NK-92 (cell line): ENCODE data around the gene RECQL5.

Experiments used
- DNase-seq: peaks from one replicate; lab custom pipeline; 2025; ENCODE audit not compliant: unreplicated experiment; lab: John Stamatoyannopoulos, UW

RECQL5 gene

DNA sequence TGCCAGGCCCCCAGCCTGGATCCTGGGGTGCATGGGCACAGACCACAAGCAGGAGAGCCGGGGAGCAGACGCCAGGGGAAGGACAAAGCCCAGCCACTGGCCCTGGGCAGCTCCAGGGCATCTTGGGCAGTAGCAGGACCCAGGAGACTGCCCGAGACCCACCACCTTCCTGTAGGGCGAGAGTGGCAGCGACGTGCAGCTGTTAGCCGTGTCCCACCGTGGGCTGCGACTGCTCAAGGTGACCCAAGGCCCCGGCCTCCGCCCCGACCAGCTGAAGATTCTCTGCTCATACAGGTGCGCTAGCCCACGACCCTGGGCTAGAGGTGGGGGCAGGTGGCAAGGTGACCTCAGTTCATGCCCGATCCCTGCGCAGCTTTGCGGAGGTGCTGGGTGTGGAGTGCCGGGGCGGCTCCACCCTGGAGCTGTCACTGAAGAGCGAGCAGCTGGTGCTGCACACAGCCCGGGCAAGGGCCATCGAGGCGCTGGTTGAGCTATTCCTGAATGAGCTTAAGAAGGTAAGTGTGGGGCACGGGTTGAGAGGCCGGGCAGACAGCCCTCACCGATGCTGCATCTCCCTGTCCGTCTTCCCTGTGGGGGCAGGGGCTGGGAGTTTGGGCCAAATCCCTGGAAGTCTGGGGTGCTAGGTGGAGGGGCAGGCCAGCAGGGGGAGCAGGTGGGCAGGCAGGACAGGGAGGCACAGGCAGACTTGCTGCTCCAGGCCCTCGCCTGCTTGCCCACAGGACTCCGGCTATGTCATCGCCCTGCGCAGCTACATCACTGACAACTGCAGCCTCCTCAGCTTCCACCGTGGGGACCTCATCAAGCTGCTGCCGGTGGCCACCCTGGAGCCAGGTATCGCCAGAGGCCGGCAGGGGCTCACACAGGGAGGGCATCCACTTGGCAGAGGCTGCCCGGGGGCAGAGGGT, 47.2 kb downstream of the RECQL5 start:
- DNase-seq = no peak

GRCh38 chr17:75617675-75618074, 49.3 kb downstream of the RECQL5 start:
- DNase-seq = no peak

- no peak for DNase-seq
Measured at GRCh38 chr17:75617218-75617617, 49.7 kb downstream of the RECQL5 start.

DNA sequence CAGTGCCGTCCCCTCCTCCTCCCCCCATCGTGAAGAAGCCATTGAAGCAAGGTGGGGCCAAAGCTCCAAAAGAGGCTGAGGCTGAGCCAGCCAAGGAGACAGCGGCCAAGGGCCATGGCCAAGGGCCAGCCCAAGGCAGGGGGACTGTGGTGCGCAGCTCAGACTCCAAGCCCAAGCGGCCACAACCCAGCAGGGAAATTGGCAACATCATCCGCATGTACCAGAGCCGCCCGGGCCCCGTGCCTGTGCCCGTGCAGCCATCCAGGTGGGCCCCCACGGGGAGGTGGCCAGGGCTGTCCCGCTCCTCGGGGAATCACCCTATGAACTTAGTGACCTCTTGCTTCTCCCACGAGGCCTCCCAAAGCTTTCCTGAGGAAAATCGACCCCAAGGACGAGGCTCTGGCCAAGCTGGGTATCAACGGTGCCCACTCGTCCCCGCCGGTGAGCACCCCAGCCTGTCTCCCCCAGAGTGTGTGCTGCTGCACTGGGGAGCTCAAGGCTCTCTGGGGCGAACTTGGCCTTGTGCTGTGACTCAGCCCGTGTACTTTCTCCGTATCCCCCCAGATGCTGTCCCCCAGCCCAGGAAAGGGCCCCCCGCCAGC, 50.3 kb downstream of the RECQL5 start:
- no peak for DNase-seq

GRCh38 chr17:75615301-75615700, 51.7 kb downstream of the RECQL5 start:
- DNase-seq = no peak

DNA sequence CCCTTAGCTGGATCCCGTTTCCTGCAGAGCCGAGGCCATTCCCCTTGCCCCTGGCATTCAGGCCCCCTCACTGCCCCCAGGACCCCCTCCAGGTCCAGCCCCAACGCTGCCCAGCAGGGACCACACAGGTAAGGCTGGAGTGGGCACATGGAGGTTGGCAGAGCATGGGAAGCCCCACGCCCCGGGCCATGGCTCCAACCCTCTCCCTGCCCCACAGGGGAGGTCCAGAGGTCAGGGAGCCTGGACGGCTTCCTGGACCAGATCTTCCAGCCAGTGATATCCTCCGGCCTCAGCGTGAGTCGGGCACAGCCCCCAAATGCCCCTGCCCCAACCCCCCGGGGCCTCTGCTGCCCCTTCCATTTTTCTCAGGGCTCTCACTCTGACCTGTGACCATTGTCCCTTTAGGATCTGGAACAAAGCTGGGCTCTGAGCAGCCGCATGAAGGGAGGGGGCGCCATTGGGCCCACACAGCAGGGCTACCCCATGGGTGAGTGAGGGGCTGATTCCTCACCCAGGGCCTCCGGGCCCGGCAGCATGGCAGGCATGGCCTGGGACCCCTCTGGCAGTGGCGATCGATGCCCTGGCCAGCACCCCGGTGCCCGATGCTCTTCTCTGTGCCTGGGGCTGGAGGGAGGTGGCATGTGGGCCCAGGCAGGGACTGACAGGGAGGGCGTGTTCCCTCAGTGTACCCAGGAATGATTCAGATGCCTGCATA, 52.2 kb downstream of the RECQL5 start:
- DNase-seq = no peak

GRCh38 chr17:75614006-75614405, 52.9 kb downstream of the RECQL5 start:
- DNase-seq = no peak

DNA sequence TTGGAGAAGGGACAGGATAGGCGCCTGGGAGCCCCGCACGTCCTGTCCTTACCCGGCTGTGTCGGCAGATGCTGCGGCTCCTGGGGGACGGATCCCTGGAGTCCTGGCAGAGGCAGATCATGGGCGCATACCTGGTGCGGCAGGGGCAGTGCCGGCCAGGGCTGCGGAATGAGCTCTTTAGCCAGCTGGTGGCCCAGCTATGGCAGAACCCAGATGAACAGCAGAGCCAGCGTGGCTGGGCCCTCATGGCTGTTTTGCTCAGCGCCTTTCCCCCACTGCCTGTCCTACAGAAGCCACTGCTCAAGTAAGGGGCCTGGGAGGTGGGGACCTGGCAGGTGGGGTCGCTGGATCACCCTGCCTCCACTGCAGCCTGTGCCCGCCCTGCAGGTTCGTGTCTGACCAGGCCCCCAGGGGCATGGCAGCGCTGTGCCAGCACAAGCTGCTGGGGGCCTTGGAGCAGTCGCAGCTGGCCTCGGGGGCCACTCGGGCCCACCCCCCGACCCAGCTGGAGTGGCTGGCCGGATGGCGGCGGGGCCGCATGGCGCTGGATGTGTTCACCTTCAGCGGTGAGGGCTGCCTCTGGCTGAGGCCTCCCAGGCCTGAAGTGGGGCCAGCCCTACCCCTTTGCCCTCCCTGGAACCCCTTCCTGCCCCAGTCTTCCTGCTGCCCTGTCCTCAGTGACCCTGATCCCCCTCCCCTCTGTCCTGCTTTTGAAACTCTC, 53.9 kb downstream of the RECQL5 start:
- DNase-seq = no peak

DNA sequence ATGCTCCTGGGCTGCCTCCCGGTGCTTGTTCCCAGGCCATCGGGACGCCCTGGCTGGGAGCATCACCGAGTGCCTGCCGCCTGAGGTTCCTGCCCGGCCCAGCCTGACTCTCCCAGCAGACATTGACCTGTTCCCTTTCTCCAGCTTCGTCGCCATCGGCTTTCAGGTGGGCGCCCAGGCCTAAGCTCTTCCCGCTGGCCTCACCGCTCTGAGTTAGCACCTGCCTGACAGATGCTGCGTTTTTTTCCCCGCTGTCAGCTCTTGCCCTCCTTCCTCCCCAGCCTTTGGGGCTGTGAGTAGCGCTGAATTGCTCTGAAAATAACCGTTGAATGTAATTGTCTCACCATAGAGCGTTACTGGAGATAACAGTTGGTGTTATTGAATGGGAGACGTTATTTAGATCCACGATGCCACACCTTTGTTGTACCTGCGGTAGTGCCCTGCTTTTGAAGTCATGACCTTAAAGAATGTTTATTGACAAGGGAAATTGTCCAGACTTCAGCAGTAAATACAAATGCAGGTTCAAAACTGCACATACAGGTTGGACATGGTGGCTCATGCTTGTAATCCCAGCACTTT, 55.0 kb downstream of the RECQL5 start:
- no peak for DNase-seq

- DNase-seq = no peak
Measured at GRCh38 chr17:75610103-75610984, 56.6 kb downstream of the RECQL5 start.

DNA sequence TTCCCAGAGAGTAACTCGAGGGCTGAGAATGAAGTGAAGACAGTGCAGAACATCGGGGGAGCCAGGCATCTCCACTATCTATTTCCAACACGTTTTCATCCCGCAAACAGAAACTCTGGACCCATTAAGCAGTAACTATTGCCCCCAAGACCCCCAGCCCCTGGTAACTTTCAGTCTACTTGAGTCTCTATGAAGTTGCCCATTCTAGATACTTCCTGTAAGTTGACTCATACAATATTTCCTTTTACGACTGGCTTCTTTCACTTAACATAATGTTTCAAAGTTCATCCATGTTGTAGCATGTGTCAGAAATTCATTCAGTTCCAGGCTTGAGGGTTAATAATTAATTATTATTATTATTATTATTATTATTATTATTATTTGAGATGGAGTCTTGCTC, 59.9 kb downstream of the RECQL5 start:
- no peak for DNase-seq

DNA sequence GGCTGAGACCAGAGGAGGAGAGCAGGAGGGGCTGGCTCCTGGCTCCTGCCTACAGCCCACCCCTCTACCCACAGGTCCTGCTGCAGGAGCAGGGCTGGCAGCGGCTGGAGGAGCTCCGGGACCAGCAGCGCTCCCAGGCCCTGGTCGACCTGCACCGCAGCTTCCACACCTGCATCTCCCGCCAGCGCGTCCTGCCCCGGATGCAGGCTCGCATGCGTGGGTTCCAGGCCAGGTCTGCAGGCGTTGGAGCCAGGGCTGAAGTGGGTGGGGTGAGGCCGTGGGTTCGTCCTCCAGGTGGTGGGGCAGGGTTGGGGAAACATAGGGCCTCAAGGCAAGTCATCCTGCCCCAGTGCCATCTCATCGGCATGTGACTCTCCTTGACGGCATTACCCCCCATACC, 61.2 kb downstream of the RECQL5 start:
- no peak for DNase-seq

DNA sequence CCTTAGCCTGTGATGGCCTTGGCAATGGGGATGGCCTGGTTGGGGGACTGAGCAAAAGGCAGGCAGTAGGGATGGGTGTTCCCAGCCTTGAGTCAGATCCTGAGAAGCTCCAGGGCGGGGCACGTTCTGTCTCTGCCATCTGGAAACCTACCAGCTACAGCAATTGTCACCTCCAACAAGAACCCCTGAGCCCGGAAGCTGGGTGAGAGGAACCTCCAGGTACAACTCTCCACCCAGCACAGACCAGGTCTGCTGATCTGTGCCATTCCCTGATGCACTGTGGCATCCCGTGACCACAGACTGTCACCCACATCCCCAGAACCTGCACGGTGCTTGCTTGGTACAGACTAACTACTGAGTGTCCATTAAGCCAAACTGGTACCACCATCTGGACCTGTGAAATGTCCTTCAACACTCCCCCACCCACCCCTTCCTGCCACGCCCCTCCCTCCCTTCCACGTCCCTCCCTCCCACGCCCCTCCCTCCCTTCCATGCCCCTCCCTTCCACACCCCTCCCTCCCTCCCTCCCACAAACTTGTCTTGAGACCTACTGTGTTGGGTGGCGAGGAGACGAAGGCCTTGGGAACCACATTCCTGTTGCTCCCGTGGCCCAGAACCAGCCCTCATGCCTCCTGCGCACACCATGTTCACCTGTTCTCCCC, 62.8 kb downstream of the RECQL5 start:
- no peak for DNase-seq

GRCh38 chr17:75603123-75603522, 63.8 kb downstream of the RECQL5 start:
- no peak for DNase-seq

DNA sequence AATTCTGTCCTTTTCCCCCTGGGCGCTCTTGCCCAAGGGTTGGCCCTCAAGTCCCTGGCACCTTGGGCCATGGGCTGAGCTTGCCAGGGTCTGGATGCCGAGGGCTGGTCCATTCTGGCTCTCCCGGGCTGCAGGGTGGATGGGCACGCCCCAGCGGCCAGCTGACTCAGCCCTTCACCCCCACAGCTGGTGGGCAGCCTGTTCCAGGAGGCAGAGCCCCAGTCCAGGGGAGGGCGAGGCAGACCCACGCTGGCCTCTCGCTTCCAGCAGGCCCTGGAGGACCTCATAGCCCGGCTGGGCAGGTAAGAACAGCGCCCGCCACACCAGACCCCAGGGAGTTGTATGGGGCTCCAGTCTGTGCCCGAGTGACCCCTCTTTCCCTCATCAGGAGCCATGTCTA, 64.3 kb downstream of the RECQL5 start:
- no peak for DNase-seq

GRCh38 chr17:75601057-75601987, 65.6 kb downstream of the RECQL5 start:
- no peak for DNase-seq

- no peak for DNase-seq
Measured at GRCh38 chr17:75596320-75597087, 70.5 kb downstream of the RECQL5 start.

DNA sequence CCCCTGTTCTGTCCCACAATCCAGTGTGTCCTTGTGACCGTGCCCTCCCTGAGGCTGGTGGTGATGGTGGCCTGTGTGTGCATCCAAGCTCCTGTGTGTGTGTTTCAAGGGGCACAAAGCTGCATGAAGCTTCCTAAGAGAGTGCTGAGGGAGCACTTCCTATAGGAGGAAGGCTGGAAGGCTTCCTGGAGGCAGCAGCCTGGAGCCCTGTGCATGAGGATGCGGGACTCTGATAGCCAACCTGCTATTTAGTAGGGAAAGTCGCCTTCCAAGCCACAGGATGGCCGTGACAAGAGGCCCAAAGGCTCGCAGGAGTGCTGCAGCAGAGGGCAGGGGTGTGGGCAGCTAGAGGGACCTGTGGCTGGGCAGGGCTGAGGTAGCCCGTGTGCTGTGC, 71.0 kb downstream of the RECQL5 start:
- DNase-seq = no peak
